ENCODE results near the gene ELOVL2. TPM values are rescaled to one million over a fixed set of nuclear protein-coding genes. Genes with fewer than 3 reads are reported as not detected.
"Not testable (repeated sequence)": the region's sequence is repeated elsewhere in the genome, so short reads cannot be mapped to it uniquely, and the experiment has no call there.

ELOVL2 gene
- total RNA-seq, 2 experiments from 2014 or later, result not detected

DNA sequence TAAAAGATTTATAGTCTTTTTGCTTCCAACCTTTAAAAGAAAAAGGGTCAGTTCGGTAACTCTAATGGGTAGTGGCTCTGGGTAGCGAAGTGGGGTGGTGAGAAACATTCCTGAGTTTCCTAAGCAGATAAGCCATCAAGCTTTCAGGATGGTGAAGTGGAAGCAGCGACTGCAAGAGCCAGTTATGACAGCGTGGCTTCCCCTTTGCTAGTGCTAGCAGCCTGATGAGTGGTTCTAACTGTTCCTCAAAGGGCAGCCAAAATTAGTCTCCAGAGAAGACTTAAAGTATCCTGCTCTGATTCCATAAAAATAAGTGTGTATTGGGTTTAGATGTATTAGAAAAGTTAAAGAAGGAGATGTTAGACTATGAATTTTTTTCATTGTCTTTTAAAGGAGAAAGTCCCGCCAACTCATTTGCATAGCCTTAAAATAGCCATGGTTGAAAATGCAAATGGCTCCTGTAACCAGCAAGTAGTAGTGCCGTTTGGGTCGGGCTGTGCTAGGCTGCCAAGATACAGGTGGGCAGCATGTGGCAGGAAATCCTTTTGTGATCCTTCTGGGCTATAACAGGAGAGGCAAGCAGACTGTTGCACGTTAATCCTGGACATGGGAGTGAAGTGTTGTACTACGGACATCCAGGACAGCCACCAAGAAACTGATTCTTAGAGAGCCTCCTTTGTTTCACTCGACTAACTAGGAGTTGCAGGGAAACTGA, 18.0 kb downstream of the ELOVL2 start:
- CTCF ChIA-PET, result no interaction called here
- POLR2A ChIA-PET, result no interaction called here

DNA sequence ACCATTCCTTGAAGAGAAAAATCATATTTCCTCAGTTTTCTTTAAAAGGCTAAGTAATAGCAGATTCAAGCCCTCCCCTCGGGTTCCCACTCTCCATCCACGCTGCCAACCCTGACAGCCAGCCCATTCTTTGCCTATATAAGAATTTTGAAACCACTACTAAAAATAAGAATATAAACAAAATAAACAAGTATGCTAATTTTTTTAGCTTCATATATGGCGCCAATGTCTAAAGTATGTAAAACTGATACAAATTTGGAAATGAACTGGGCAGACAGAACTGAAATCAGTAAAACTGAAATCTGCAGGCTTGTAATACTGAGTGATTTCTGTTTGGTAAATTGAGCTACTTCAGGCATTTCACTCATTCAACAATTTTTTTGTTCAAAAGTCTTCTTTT, 19.0 kb downstream of the ELOVL2 start:
- POLR2A ChIA-PET, result no interaction called here

DNA sequence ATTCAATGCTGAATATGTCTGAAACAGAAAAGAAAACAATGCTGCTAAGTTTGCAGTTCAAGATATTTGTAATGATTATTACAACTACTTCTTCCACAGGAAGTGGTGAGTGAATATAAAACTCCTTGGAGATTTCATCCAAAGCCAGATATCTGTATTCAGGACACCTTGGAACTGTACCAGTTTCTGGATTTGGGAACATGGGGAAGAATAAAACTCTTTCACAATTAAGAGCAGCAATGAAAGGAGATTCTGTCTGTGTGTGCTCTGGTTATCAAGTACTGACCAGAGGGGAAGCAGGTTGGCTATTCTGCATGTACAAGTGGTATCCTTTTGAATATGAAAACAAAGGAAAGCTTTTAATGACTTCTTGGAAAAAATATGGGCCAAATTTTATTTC, 21.1 kb downstream of the ELOVL2 start:
- ChIA-PET CTCF (interaction anchor here (0.5 kb wide), 1 partner anchor 13 kb away, joined by 3 read pairs; no protein-coding TSS in a partner anchor), POLR2A (no interaction called here)

More for the DNA sequence above, 19.0 kb downstream of the ELOVL2 start:
- CTCF ChIA-PET, result no interaction called here

DNA sequence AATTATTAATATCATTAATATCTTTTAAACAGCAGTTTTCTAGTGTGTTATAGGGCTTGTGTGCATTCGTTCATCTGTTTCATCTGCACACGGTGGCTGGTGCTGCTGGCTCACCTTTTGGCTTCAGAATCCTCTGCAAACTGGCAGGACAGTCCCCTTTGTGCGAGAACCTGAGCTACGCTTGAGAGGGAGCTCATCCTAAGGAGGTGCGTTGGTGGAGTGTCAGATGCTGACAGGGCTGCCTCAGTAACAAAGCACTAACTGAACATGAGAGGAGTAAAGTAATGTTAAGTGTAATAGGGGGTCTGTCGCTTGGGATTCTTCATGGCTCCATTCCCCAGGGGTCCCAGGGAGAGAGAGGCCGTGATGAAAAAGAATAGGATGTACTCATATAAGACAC, 22.4 kb downstream of the ELOVL2 start:
- ChIA-PET POLR2A (no interaction called here), CTCF (no interaction called here)

DNA sequence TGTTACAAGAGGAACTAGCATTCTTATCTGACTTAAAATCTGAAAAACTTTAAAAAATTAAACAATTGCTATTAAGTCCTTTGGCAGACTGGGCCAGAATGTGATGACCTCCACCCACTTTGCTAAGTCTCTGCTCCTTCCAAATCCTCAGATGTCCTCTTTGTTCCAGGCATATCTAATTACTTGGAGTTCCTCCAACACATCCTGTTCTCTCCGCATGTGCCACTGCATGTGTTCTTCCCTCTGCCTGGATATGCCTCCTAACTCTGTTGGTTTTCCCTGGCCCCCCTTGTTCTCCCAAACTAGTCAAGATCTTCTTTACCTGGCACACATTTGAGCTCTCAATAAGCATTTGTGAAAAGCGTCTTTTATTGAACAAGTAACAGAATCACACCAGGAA, 23.1 kb downstream of the ELOVL2 start:
- CTCF ChIA-PET, result no interaction called here
- POLR2A ChIA-PET, result no interaction called here

DNA sequence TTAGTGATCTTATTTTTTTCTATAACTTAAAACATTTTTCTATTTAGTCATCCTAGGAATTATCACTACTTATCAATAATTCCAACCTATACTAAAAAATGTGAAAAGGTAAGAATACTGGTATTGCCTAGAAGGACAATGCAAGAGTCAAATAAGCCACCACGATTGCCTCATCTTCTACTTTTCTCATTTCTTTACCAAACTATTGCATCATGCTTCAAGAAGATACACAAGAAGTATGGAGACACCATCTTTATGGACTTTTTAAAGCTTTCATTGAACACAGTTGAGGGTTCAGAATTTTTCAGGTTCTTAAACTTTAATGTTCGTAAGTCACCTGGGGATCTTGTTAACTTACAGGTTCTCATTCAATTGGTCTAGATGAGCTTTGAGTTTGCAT, 25.9 kb downstream of the ELOVL2 start:
- ChIA-PET CTCF (no interaction called here), POLR2A (no interaction called here)

DNA sequence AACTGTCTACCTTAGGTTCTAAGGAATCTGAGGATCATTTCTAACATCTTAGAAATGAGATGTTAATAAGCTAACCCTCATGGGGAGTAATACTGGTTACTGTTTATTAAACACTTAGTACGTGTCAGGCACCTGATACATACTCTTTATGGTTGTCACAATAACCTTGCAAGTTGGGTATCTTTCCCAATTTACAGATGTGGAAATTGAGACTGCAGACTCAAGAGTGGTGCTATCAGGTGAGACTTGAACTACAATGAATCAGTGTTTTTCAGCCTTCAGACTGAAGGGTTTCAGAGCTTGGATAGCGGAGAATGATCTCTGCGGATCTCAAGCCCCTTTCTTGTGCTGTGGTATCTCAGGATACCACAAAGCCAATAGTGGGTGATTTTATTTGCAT, 27.0 kb downstream of the ELOVL2 start:
- ChIA-PET POLR2A (no interaction called here), CTCF (no interaction called here)

DNA sequence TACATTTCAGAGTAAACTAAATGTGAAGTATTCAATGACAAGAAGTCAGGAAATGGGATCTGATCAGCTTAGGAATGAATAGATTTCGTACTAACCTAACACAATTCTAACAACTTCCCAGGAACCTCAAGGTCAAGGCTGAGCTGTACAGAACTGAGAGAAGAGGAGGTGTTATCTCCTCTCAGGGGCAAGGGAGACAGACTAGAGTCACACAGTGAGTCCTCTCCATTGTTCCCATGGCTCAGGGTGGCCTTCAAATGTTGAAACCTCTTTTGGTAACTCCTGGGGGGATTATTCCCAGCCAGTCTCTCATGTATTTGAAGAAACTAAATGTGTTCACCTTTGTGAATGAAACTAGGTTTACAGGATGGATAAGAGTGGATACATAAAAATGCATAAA, 27.7 kb downstream of the ELOVL2 start:
- CTCF ChIA-PET, result no interaction called here

DNA sequence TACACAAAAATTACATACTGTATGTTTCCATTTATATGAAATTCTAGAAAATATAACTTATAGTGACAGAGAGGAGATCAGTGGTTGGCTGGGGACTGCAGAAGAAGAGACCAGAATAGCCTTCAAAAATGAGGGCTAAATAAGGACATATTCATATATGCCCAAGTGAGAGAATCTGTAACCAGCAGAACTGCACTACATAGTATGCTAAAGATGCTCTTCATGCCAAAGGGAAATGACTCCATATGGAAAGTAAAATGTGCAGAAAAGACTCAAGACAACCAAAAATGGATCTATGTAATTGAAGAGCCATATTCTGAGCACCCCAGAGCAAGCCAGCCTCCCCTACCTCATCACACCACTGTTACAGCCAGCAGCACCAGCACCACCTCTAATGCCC, 29.0 kb downstream of the ELOVL2 start:
- POLR2A ChIA-PET, result no interaction called here
- CTCF ChIA-PET, result no interaction called here

More for the DNA sequence above, 27.7 kb downstream of the ELOVL2 start:
- POLR2A ChIA-PET, result no interaction called here

DNA sequence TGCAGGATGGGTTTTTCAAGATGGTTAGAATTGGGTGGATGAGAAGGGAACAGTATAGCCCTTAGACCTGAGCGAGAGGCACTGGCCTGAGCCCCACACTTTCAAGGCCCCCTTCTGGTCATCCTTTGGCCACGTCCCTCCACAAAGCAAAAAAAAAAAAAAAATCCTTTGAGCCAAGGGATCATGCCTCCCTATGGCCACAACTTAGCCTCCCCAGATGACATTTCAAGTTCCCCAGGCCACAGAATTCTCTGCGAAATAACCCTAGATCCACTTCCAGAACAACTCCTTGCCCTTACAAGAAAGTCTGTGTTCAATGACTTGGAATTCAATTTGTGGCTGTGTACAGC, 30.4 kb downstream of the ELOVL2 start:
- POLR2A ChIA-PET, result no interaction called here
- CTCF ChIA-PET, result no interaction called here

DNA sequence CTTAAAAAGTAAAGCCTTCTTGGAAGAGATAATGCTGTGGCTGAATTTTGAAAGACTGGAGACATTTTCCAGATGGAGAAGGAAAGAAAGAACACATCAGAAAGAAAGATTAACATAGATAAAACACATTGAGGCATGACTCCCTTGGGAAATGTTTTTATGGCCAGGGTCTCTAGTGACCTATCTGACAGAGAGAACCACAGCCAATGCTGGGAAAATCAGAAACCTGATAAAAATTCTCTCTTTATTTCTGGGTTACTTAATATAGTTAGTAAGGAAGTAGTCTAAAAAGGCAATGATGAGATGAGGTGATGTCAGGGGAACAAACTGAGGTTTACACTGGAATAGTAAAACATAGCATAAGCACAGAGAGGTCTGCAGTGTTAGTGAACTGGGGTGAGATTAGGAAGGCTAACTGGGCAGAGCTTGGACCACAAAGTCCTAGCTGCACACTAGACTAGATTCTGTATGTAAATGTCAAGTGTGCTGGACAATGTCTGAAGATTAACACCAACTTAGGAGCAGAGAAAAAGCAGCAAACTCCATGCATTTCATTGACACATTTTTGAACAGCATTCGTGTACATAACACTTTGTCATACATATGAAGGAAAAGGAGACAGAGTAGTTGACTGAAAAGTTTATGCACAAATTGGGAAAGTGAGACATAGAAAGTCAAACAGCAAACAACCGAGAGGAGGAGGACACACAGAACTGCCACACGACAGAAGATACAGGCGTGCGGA, 31.0 kb downstream of the ELOVL2 start:
- ChIA-PET CTCF (no interaction called here), POLR2A (no interaction called here)

DNA sequence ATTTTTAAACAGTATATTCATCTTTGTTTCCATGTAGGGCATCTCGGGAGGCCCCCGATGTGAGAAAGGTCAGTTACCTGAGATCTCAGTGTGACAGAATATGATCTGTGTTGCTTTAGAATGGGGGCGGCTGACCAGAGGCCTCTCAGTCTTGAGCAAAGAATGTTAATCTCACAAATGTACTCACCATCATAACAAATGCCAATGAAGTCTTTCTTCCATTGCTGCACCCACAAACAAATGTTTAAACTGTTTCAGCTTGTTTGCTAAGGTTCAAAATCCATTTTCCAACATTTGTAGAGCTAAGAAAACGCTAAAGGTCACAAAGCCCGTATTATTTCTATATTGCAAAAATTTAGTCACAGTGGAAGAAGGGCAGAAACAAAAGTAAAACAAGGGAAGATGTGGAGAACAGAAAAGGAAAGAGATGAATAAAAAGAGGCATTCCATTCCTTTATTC, 31.8 kb downstream of the ELOVL2 start:
- ChIA-PET CTCF (no interaction called here), POLR2A (no interaction called here)

DNA sequence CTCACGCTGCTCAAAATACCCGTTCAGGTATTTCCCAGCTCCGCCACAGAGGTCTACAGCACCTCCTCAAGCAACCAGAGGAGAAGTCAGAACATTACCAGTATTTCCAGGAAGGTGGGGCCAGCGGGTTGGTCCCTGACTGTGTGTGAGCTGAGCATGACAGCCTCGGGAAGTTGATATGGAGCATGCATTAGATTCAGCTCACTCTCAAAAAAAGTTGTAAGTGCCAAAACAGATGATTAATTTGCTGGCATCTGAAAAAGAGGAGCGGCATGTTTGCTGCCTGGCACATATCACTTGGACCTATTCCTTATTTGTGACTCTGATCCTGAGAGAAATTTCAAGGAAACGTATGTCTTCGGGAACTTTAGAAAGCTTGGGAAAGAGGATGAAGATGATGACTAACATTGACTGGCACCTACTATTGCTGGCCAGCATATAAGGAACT, 32.3 kb downstream of the ELOVL2 start:
- ChIA-PET POLR2A (no interaction called here), CTCF (no interaction called here)

DNA sequence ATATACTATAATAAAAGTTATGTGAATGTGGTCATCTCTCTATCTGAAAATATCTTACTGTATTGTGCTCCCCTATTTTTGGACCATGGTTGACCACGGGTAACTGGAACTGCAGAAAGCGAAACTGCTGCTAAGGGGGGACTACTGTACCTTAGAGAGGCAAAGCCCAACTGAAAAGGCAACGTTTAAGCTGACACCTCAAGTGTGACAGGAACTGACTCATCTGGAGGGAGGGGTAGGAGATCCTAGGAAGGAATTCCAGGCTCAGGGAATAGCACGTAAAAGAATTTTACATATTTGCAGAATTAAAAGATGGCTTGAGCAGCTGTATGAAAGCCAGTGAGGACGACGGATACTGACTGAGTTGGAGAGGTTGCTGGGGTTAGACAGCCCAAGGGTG, 34.8 kb downstream of the ELOVL2 start:
- CTCF ChIA-PET, result interaction anchor here (0.6 kb wide), 1 partner anchor 14 kb away, joined by 3 read pairs; no protein-coding TSS in a partner anchor
- POLR2A ChIA-PET, result no interaction called here

DNA sequence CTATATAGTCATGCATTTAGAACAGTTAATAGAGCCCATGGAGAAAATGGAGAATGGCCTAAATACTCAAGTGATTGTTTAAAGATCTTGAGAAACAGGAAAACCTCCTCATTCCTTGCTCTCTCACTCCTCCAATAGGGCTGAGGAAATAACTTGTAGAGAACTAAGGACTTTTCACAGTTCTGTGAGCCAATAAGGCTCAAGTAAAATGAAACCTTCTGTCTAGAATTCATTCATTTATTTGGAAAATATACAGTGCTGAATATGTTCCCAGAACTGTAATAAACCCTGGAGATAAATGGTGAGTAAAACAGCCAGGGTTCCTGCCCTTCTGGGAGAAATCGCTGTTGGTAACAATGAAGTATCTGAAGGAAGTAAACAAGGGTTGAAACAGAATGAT, 35.3 kb downstream of the ELOVL2 start:
- POLR2A ChIA-PET, result no interaction called here
- CTCF ChIA-PET, result no interaction called here

DNA sequence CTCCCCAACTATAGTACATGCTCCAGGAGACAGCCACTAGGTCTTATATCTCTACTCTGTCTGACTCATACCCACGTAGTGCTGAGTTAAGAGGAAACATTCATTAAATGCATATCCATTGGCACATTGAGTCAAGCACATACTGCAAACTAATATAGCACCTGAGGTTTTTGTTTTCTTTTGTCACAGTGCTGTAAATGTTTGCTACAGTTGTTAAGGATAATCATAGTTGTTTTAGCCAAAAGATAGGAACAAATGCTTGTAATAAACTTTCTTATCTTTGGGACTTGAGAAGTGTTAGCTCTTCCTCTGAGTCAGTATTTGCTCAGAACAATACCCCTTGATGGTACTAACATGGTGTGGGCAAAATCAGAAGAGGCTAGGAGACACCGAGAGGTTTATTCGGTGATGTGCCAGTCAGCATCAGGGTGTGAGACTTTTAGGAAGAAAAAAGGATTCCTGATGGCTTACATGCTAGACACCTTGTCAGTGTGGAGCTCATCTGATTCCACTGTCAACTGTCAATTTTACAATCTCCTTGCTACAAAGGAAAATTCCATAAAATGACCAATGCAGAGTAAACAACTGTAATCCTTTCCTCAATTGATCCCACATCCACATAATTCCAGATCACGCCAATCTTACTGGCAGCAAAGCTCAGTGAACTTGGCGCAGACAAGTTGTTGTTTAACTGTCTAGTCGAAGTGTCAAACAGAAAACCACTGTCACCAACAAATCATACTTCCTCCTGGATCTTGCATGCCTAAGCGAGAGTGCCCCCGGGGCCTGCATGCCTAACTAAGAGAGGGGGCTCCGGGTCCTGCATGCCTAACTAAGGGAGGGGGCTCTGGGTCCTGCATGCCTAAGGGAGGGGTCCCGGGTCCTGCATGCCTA, 36.1 kb downstream of the ELOVL2 start:
- ChIA-PET CTCF (no interaction called here), POLR2A (no interaction called here)

DNA sequence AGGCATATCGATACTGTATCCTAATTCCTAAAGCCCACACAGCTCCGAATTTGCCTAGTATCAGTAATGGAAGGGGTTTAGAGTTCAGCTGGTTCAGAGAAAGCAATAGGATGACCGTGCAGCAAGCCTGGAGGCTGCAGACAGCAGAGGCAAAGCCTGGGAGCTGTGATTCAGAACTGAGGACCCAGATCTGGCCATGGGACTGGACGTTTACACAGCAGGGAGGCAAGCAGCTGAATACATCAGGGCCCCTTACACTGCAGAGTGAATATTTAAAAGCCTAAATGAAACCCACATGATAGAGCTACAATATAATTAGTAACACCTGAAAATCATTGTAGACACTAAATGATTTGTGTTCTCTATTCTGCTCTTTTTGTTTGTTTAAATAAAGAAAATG, 38.0 kb downstream of the ELOVL2 start:
- POLR2A ChIA-PET, result no interaction called here
- CTCF ChIA-PET, result no interaction called here

DNA sequence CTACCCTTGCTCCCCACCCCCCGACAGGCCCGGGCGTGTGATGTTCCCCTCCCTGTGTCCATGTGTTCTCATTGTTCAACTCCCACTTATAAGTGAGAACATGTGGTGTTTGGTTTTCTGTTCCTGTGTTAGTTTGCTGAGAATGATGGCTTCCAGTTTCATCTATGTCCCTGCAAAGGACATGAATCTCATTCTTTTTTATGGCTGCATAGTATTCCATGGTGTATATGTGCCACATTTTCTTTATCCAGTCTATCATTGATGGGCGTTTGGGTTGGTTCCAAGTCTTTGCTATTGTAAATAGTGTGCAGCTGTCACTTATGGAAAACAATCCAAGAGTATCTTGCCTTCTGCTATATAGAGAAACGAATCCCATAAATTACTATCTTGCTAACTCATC, 40.8 kb downstream of the ELOVL2 start:
- CTCF ChIA-PET, result interaction anchor here (0.6 kb wide), 1 partner anchor 761 kb away, joined by 3 read pairs; no protein-coding TSS in a partner anchor
- POLR2A ChIA-PET, result not testable (repeated sequence)

DNA sequence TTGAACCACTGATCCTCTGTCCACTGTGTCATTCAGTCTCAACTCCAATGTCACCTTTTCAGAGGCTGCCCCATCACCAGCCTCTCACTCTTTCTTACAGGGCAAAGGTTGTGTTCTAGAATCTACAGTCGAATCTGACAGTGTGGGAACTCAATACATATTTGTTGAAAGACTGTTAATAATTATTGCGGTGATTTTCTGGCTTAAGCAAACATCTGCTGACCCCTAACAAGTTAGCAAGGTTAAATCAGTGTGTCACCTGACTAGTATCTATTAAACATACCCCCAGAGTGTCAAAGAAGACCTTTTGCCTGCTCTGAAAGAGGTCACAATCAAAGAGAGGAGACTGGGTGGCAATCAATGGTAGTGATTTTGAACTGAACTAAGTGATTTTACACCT, 41.9 kb downstream of the ELOVL2 start:
- POLR2A ChIA-PET, result no interaction called here
- CTCF ChIA-PET, result no interaction called here

DNA sequence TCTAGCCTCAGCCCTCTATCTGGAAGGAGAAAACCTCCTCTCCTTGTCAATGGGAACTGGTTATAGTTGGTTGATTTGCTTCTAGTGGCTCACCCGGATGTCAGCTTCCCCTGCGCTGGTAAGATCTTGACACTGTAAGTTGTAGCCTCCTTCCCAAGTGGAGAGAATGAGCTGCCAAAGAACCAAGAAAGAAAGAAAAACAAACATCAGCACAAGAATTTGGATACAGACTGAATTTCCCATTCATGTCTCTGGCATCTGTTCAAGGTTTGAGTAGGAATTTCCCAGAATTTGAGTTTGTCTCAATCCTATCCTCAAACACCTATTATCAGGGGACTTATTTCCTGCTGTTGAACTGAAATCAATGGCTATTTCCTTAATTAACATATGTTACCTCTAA, 44.1 kb downstream of the ELOVL2 start:
- CTCF ChIA-PET, result no interaction called here
- POLR2A ChIA-PET, result no interaction called here
